HepG2 (cell line): Measurements from ENCODE around the gene CHAF1A. TPM values are rescaled to one million over a fixed set of nuclear protein-coding genes. Genes with fewer than 3 reads are reported as not detected.

Experiments
- GLI4 ChIP-seq: sonication (generic); formaldehyde crosslinking; IDR thresholded peaks from 2 replicates; pipeline ENCODE4 v1.5.1; 2020; ENCODE audit warnings: missing genetic modification reagents, mild to moderate bottlenecking, moderate library complexity, borderline replicate concordance
- HNF4G ChIP-seq, 2 experiments: sonication (generic) in 1 of 2; formaldehyde crosslinking in 1 of 2; IDR thresholded peaks; 2 replicates each; pipeline versions ENCODE4 v1.4.0 to v1.6.1; 2011 to 2020; ENCODE audit warnings: borderline replicate concordance in 2 of 2, low read depth in 2 of 2, mild to moderate bottlenecking in 2 of 2, low read length in 1 of 2, missing genetic modification reagents in 1 of 2, moderate library complexity in 1 of 2
- JUND ChIP-seq: sonication (generic); formaldehyde crosslinking; IDR thresholded peaks from 2 replicates; pipeline ENCODE4 v1.8.0; 2022; ENCODE audit warnings: mild to moderate bottlenecking, missing genetic modification reagents
- PHF20 ChIP-seq: sonication (generic); formaldehyde crosslinking; IDR thresholded peaks from 2 replicates; pipeline ENCODE4 v1.5.0; 2020; ENCODE audit warnings: mild to moderate bottlenecking, missing genetic modification reagents
- SNAPC4 ChIP-seq: sonication (generic); formaldehyde crosslinking; IDR thresholded peaks from 2 replicates; pipeline ENCODE4 v1.4.0; 2020; ENCODE audit warnings: mild to moderate bottlenecking, missing genetic modification reagents
- XRCC5 ChIP-seq: fragments of 200-400 bp; formaldehyde crosslinking; optimal IDR thresholded peaks from 2 replicates; pipeline ENCODE3; 2017; ENCODE audit warnings: mild to moderate bottlenecking, low read length
- ZBTB20 ChIP-seq: sonication (generic); formaldehyde crosslinking; IDR thresholded peaks from 2 replicates; pipeline ENCODE4 v1.8.1; 2023; ENCODE audit warnings: missing genetic modification reagents, low read depth, mild to moderate bottlenecking, borderline replicate concordance
- ZNF260 ChIP-seq: sonication (generic); formaldehyde crosslinking; IDR thresholded peaks from 2 replicates; pipeline ENCODE4 v1.4.0; 2020; ENCODE audit warnings: missing genetic modification reagents, low read depth, mild to moderate bottlenecking, borderline replicate concordance
- ZNF263 ChIP-seq: sonication (generic); formaldehyde crosslinking; IDR thresholded peaks from 2 replicates; pipeline ENCODE4 v1.4.0; 2020; ENCODE audit warnings: missing genetic modification reagents
- ZNF274 ChIP-seq: sonication (generic); formaldehyde crosslinking; IDR thresholded peaks from 2 replicates; pipeline ENCODE4 v1.5.1; 2020; ENCODE audit warnings: mild to moderate bottlenecking, missing genetic modification reagents
- ZNF282 ChIP-seq: fragments of 450-650 bp; IDR thresholded peaks from 2 replicates; pipeline ENCODE4 v1.6.1; 2018; ENCODE audit not compliant: partially characterized antibody
- ZNF326 ChIP-seq: sonication (generic); formaldehyde crosslinking; IDR thresholded peaks from 2 replicates; pipeline ENCODE4 v1.4.0; 2020; ENCODE audit warnings: missing genetic modification reagents, borderline replicate concordance
- ZNF44 ChIP-seq: sonication (generic); formaldehyde crosslinking; IDR thresholded peaks from 2 replicates; pipeline ENCODE4 v1.5.1; 2020; ENCODE audit warnings: mild to moderate bottlenecking, missing genetic modification reagents
- ZNF776 ChIP-seq: sonication (generic); formaldehyde crosslinking; IDR thresholded peaks from 2 replicates; pipeline ENCODE4 v1.4.0; 2020; ENCODE audit warnings: mild to moderate bottlenecking, missing genetic modification reagents
- polyA plus RNA-seq, 8 experiments: library from polyadenylated mRNA; depleted of rRNA in 3 of 8; stranded (reverse) in 7 of 8; unstranded in 1 of 8; fragments of >200 nt; fragmentation: Illumina TruSeq in 4 of 8; extraction: Trizol in 4 of 8; gene quantifications; 2 replicates each; pipeline versions ENCODE4 v1.2.1 to v1.2.3, GENCODE V29; 2011 to 2016; ENCODE audit warnings: low read depth in 4 of 8, missing spikeins in 1 of 8, mixed read lengths in 1 of 8; ENCODE audit not compliant: insufficient read depth in 1 of 8
- total RNA-seq, 5 experiments: library from RNA; depleted of rRNA; stranded (reverse); fragments of >200 nt; fragmentation: Illumina TruSeq; extraction: Trizol; gene quantifications; 2 replicates each; pipeline ENCODE4 v1.2.3, GENCODE V29; 2016; ENCODE audit warnings: low read depth in 1 of 5
- TF ChIP-seq, protein P1 (sequence below): sonication (generic); formaldehyde crosslinking; IDR thresholded peaks from 2 replicates; pipeline ENCODE4 v1.8.1; 2023; ENCODE audit warnings: mild to moderate bottlenecking, inconsistent platforms, moderate library complexity, missing genetic modification reagents, borderline replicate concordance
- TF ChIP-seq, protein P2 (sequence below): sonication (generic); formaldehyde crosslinking; IDR thresholded peaks from 2 replicates; pipeline ENCODE4 v1.4.0; 2020; ENCODE audit warnings: missing genetic modification reagents
- TF ChIP-seq, protein P3 (sequence below): sonication (generic); formaldehyde crosslinking; IDR thresholded peaks from 2 replicates; pipeline ENCODE4 v1.9.0; 2021; ENCODE audit warnings: missing genetic modification reagents, borderline replicate concordance

Gene CHAF1A
- total and polyA plus RNA-seq, 2 of the 13 experiments (the other 11 are each of a cell fraction or from before 2014, with no cell fraction given), result 11.0 to 34.8 TPM

- TF ChIP-seq, protein P1, sequence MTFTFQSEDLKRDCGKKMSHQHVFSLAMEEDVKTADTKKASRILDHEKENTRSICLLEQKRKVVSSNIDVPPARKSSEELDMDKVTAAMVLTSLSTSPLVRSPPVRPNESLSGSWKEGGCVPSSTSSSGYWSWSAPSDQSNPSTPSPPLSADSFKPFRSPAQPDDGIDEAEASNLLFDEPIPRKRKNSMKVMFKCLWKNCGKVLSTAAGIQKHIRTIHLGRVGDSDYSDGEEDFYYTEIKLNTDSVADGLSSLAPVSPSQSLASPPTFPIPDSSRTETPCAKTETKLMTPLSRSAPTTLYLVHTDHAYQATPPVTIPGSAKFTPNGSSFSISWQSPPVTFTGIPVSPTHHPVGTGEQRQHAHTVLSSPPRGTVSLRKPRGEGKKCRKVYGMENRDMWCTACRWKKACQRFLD (CRISPR knock-in tag), result no peak
- TF ChIP-seq ZNF282, result no peak
- TF ChIP-seq, protein P2, sequence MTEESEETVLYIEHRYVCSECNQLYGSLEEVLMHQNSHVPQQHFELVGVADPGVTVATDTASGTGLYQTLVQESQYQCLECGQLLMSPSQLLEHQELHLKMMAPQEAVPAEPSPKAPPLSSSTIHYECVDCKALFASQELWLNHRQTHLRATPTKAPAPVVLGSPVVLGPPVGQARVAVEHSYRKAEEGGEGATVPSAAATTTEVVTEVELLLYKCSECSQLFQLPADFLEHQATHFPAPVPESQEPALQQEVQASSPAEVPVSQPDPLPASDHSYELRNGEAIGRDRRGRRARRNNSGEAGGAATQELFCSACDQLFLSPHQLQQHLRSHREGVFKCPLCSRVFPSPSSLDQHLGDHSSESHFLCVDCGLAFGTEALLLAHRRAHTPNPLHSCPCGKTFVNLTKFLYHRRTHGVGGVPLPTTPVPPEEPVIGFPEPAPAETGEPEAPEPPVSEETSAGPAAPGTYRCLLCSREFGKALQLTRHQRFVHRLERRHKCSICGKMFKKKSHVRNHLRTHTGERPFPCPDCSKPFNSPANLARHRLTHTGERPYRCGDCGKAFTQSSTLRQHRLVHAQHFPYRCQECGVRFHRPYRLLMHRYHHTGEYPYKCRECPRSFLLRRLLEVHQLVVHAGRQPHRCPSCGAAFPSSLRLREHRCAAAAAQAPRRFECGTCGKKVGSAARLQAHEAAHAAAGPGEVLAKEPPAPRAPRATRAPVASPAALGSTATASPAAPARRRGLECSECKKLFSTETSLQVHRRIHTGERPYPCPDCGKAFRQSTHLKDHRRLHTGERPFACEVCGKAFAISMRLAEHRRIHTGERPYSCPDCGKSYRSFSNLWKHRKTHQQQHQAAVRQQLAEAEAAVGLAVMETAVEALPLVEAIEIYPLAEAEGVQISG (CRISPR knock-in tag), result peak; percentile 75
- no peak for TF ChIP-seq GLI4
- no peak for TF ChIP-seq ZBTB20
- TF ChIP-seq, protein P3, sequence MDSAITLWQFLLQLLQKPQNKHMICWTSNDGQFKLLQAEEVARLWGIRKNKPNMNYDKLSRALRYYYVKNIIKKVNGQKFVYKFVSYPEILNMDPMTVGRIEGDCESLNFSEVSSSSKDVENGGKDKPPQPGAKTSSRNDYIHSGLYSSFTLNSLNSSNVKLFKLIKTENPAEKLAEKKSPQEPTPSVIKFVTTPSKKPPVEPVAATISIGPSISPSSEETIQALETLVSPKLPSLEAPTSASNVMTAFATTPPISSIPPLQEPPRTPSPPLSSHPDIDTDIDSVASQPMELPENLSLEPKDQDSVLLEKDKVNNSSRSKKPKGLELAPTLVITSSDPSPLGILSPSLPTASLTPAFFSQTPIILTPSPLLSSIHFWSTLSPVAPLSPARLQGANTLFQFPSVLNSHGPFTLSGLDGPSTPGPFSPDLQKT, result no peak
- TF ChIP-seq JUND, result no peak
- TF ChIP-seq ZNF776, result no peak
- no peak for TF ChIP-seq HNF4G (IDR thresholded peaks at IDR 0.05; ENCODE audit: borderline replicate concordance, low read depth, low read length)
- no peak for TF ChIP-seq HNF4G (CRISPR knock-in tag; IDR thresholded peaks at IDR 0.05; ENCODE audit: borderline replicate concordance, low read depth)
- TF ChIP-seq SNAPC4, result no peak
- TF ChIP-seq ZNF260 (CRISPR knock-in tag), result no peak
- TF ChIP-seq PHF20 (CRISPR knock-in tag), result 0 out of 2 replicates have a peak, but pooled peaks have one; percentile 7
- no peak for TF ChIP-seq ZNF263 (CRISPR knock-in tag)
- no peak for TF ChIP-seq ZNF274
- no peak for TF ChIP-seq ZNF44 (CRISPR knock-in tag)
- TF ChIP-seq ZNF326 (CRISPR knock-in tag), result no peak
- TF ChIP-seq XRCC5, result no peak
Observed at GRCh38 chr19:4471403-4472173, 69.1 kb downstream of the CHAF1A start (continued).
